SU-DHL-6 (cell line): ENCODE results near the gene MRPL22.

Experiments
- H2AFZ ChIP-seq: fragments of 200-600 bp; sonication (generic); 2 replicates; pipeline ENCODE4 v1.6.1; 2014; ENCODE audit warnings: low read depth, mild to moderate bottlenecking, moderate library complexity, mixed read lengths, antibody characterized with exemption, low read length; ENCODE audit not compliant: severe bottlenecking
- H3F3A ChIP-seq: fragments of 200-600 bp; shearing (Covaris generic); 2 replicates; pipeline ENCODE4 v1.6.0; 2016; ENCODE audit warnings: antibody characterized with exemption, mild to moderate bottlenecking; ENCODE audit not compliant: insufficient read depth
- H3K27ac ChIP-seq: fragments of 200-600 bp; sonication (generic); 2 replicates; pipeline ENCODE4 v1.5.1; 2016; ENCODE audit warnings: low read depth, mild to moderate bottlenecking, low read length, moderate library complexity, mixed read lengths
- H3K27me3 ChIP-seq: fragments of 200-600 bp; sonication (generic), shearing (Covaris generic); 2 replicates; pipeline ENCODE4 v1.6.0; 2014; ENCODE audit warnings: mild to moderate bottlenecking, low read length
- H3K36me3 ChIP-seq: fragments of 200-600 bp; sonication (generic); 2 replicates; pipeline ENCODE4 v1.6.1; 2014; ENCODE audit warnings: mild to moderate bottlenecking, low read length, mixed read lengths
- H3K4me2 ChIP-seq: fragments of 300-600, 200-600 bp; shearing (Covaris generic), sonication (generic); 2 replicates; pipeline ENCODE4 v1.6.0; 2014; ENCODE audit warnings: low read length, low read depth, mild to moderate bottlenecking; ENCODE audit not compliant: poor library complexity, severe bottlenecking
- H3K4me3 ChIP-seq: fragments of 200-600 bp; sonication (generic); 2 replicates; pipeline ENCODE4 v1.5.1; 2014; ENCODE audit warnings: antibody characterized with exemption, low read length, mild to moderate bottlenecking, mixed read lengths; ENCODE audit not compliant: insufficient read depth, poor library complexity, severe bottlenecking
- H3K79me2 ChIP-seq: fragments of 200-600 bp; sonication (generic); 2 replicates; pipeline ENCODE4 v1.6.1; 2014; ENCODE audit warnings: mild to moderate bottlenecking, low read length, moderate library complexity; ENCODE audit not compliant: insufficient read depth
- H3K9ac ChIP-seq: fragments of 200-600 bp; sonication (generic); 2 replicates; pipeline ENCODE4 v1.7.0; 2014; ENCODE audit warnings: mild to moderate bottlenecking, low read length
- H3K9me2 ChIP-seq: fragments of 200-600 bp; sonication (generic); replicated peaks from 2 replicates; pipeline ENCODE4 v1.6.1; 2014; ENCODE audit warnings: low read length; ENCODE audit not compliant: insufficient read depth
- H3K9me3 ChIP-seq: fragments of 200-600 bp; sonication (generic); 2 replicates; pipeline ENCODE4 v1.6.1; 2014; ENCODE audit warnings: low read length, mixed read lengths; ENCODE audit not compliant: insufficient read depth
- H4K20me1 ChIP-seq: fragments of 200-600 bp; sonication (generic); 2 replicates; pipeline ENCODE4 v1.6.1; 2014; ENCODE audit warnings: low read depth, mild to moderate bottlenecking, antibody characterized with exemption, low read length, moderate library complexity, mixed read lengths
- CTCF ChIP-seq: fragments of 200-600 bp; sonication (generic); IDR thresholded peaks from one replicate; pipeline ENCODE4 v1.5.1; 2017; ENCODE audit warnings: antibody characterized with exemption, mild to moderate bottlenecking, low read length, moderate library complexity; ENCODE audit not compliant: insufficient read depth, poor library complexity, severe bottlenecking
- EZH2phosphoT487 ChIP-seq: fragments of 200-600 bp; sonication (generic), shearing (Covaris generic); conservative IDR thresholded peaks from 2 replicates; pipeline ENCODE4 v1.6.1; 2018; ENCODE audit warnings: mild to moderate bottlenecking, antibody characterized with exemption, low read length, moderate library complexity, mixed read lengths

The MRPL22 gene

DNA sequence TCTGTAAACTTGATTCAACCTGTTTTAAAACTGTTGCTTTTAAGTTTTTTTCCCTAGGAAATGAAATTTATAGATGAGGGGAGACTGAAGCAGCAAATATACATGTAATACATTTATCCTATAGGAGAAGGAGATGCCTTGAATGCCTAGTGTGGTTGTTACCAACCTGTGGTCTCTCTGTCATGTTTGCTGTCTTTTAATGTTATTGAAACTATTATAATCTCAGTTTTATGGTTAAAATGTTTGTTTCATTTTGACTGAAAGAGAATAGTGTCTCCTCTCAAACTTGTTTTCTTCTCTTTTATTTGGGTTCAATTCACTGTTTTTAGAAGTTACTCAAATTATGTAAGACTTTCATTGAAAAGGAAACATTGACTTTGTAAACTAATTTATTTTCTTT, 15.8 kb downstream of the MRPL22 start:
- Histone ChIP-seq H3K4me3 (no peak overlapping the region), H3K4me2 (no peak overlapping the region), H3K79me2 (peaks cover 13% of the 10 kb centered on the region; the same call in 1 of the 2 replicates), H3K9me3 (no peaks in the 10 kb centered on the region), H3K27ac (no peak overlapping the region), H3K9ac (no peak overlapping the region), H2AFZ (no peak overlapping the region), H3F3A (no peaks in the 10 kb centered on the region), H4K20me1 (peaks cover 3% of the 10 kb centered on the region; the same call in 1 of the 2 replicates), H3K9me2 (no peaks in the 10 kb centered on the region), H3K27me3 (no peaks in the 10 kb centered on the region), H3K36me3 (peaks cover 38% of the 10 kb centered on the region)
- TF ChIP-seq EZH2phosphoT487, result no peak

GRCh38 chr5:154962494-154962893, 21.6 kb downstream of the MRPL22 start:
- Histone ChIP-seq H3K9me3 (no peaks in the 10 kb centered on the region), H3K9ac (no peak overlapping the region), H3K27ac (no peak overlapping the region), H4K20me1 (no peaks in the 10 kb centered on the region), H3K36me3 (peaks cover 36% of the 10 kb centered on the region), H3K79me2 (no peaks in the 10 kb centered on the region), H2AFZ (no peak overlapping the region), H3K4me3 (no peak overlapping the region), H3F3A (no peaks in the 10 kb centered on the region), H3K27me3 (no peaks in the 10 kb centered on the region), H3K9me2 (no peaks in the 10 kb centered on the region), H3K4me2 (no peak overlapping the region)
- TF ChIP-seq EZH2phosphoT487, result no peak
- no peak for TF ChIP-seq CTCF

- peaks cover 19% of the 10 kb centered on the region; the same call in 1 of the 2 replicates for H3K36me3 ChIP-seq
- no peak overlapping the region for H3K27ac ChIP-seq
- no peaks in the 10 kb centered on the region for H3K9me3 ChIP-seq
- H3K4me3 ChIP-seq, result no peak overlapping the region
- TF ChIP-seq EZH2phosphoT487 (no peak), CTCF (no peak)
- H3K4me2 ChIP-seq, result no peak overlapping the region
- no peaks in the 10 kb centered on the region for H3K27me3 ChIP-seq
- no peak overlapping the region for H2AFZ ChIP-seq
- H3K9me2 ChIP-seq, result no peaks in the 10 kb centered on the region
- no peak overlapping the region for H3K9ac ChIP-seq
- no peaks in the 10 kb centered on the region for H3F3A ChIP-seq
- no peaks in the 10 kb centered on the region for H4K20me1 ChIP-seq
- H3K79me2 ChIP-seq, result no peaks in the 10 kb centered on the region
Measured at GRCh38 chr5:154966081-154966841, 25.4 kb downstream of the MRPL22 start.

DNA sequence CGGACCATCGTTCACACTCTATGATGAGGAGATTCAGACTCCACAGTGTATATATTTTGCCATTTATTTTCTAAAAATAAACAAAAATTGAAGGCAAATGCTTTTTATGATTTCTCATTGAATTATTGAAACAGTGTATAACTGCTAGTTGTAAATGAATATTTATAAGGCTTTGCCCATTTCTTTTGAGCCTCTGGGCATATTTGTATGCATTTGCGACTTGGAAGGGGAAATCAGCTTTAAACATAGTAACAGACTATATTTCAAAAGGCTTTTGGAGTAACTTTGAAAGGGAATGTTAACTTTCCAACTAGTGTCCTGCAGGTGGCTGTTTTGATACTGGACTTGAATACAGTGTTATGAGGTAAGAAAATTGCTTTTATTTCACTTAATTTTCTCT, 26.0 kb downstream of the MRPL22 start:
- Histone ChIP-seq H2AFZ (no peak overlapping the region), H3F3A (no peaks in the 10 kb centered on the region), H3K27ac (no peak overlapping the region), H4K20me1 (no peaks in the 10 kb centered on the region), H3K4me3 (no peak overlapping the region), H3K9me2 (no peaks in the 10 kb centered on the region), H3K9ac (no peak overlapping the region), H3K4me2 (no peak overlapping the region), H3K79me2 (no peaks in the 10 kb centered on the region), H3K9me3 (no peaks in the 10 kb centered on the region), H3K36me3 (peaks cover 16% of the 10 kb centered on the region; the same call in 1 of the 2 replicates), H3K27me3 (no peaks in the 10 kb centered on the region)
- TF ChIP-seq CTCF, result no peak
- no peak for TF ChIP-seq EZH2phosphoT487
